ENCODE measurements around the gene GRIK3.
"Not testable (repeated sequence)": the region's sequence is repeated elsewhere in the genome, so short reads cannot be mapped to it uniquely, and the experiment has no call there.

The GRIK3 gene

DNA sequence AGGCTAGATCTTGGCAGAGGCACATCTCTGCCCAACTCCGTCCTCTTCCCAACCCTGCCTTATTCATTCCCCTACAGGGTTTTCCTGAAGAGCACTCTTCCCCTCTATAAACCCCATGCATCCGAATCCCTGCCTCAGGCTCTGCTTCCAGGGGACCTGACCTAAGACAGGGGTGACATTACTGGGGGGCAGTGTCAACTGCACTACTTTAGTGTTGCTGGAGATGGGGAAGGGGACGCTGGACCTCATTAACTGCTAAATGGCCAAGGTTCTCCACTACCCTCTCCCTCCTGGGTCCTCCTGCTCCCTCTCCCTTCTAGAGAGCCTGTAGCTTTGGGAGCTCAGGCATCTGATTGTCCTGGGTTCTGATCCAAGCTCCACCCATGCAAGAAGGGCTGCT is 126.2 kb downstream of the GRIK3 start:
- H3K4me3 ChIP-seq (ENCODE audit: low read depth, low read length), result no peak overlapping the region
- TF ChIP-seq, protein P1, sequence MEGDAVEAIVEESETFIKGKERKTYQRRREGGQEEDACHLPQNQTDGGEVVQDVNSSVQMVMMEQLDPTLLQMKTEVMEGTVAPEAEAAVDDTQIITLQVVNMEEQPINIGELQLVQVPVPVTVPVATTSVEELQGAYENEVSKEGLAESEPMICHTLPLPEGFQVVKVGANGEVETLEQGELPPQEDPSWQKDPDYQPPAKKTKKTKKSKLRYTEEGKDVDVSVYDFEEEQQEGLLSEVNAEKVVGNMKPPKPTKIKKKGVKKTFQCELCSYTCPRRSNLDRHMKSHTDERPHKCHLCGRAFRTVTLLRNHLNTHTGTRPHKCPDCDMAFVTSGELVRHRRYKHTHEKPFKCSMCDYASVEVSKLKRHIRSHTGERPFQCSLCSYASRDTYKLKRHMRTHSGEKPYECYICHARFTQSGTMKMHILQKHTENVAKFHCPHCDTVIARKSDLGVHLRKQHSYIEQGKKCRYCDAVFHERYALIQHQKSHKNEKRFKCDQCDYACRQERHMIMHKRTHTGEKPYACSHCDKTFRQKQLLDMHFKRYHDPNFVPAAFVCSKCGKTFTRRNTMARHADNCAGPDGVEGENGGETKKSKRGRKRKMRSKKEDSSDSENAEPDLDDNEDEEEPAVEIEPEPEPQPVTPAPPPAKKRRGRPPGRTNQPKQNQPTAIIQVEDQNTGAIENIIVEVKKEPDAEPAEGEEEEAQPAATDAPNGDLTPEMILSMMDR (IDR thresholded peaks at IDR 0.05; ENCODE audit: low read depth, low read length), result no peak
- H3K9me3 ChIP-seq, result no peaks in the 10 kb centered on the region
- no peaks in the 10 kb centered on the region for H3K4me1 ChIP-seq
- H3K36me3 ChIP-seq, result no peaks in the 10 kb centered on the region
- H3K27me3 ChIP-seq, result no peaks in the 10 kb centered on the region
- no peak for DNase-seq

DNA sequence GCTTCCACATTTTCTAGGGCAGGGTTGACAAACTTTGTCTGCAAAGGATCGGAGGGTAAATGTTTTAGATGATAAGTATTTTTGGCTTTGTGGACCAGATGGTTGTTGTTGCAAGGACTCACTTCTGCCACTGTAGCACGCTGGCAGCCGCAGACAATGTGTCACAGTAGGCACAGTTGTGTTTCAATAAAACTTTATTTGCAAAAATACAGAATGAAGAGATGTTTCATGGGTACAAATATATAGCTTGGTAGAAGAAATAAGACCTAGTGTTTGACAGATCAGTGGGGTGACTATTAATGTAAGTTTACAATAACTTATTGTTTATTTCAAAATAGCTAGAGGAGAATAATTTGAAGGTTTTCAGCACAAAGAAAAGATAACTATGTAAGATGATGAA is 127.8 kb downstream of the GRIK3 start:
- no peak for DNase-seq
- no peaks in the 10 kb centered on the region for H3K4me1 ChIP-seq
- H3K9me3 ChIP-seq, result no peaks in the 10 kb centered on the region
- no peaks in the 10 kb centered on the region for H3K36me3 ChIP-seq
- H3K4me3 ChIP-seq (ENCODE audit: low read depth, low read length), result no peak overlapping the region
- TF ChIP-seq, protein P1 (IDR thresholded peaks at IDR 0.05; ENCODE audit: low read depth, low read length), result no peak
- H3K27me3 ChIP-seq, result no peaks in the 10 kb centered on the region

DNA sequence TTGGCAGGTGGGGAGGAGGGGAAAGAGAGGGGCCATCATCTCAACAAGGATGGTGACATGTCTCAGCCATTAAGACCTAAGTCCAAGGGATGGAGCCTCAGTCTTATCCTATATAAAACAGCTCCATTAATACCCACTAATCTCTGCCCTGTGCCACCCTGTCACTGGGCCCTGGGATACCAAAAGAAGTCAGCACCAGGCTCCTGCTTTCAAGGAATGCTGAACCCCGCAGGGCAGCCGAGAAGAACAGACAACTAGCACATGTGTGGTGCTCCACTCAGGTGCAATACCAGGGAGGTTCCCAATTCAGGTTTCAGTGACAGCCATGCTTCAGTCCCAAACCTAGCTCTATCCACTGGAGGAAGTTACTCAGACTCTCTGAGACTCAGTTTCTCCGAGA is 128.4 kb downstream of the GRIK3 start:
- Histone ChIP-seq H3K27me3 (no peaks in the 10 kb centered on the region), H3K36me3 (no peaks in the 10 kb centered on the region), H3K4me3 (ENCODE audit: low read depth, low read length) (no peak overlapping the region), H3K4me1 (no peaks in the 10 kb centered on the region), H3K9me3 (no peaks in the 10 kb centered on the region)
- DNase-seq, result no peak
- TF ChIP-seq, protein P1 (IDR thresholded peaks at IDR 0.05; ENCODE audit: low read depth, low read length), result no peak

DNA sequence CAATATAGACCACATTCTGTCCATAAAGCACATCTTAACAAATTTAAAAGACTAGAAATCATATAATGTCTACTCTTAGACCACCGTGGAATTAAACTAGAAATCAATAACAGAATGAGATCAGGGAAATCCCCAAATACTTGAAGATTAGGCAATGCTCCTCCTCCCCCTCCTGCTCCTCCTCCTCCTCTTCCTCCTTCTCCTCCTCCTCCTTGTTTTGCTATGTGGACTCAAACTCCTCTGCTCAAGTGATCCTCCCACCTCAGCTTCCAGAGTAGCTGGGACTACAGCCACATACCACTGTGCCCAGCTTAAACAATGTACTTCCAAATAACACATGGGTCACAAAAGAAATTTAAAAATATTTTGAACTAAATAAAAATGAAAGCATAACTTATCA is 134.2 kb downstream of the GRIK3 start:
- no peaks in the 10 kb centered on the region for H3K27me3 ChIP-seq
- H3K4me3 ChIP-seq (ENCODE audit: low read depth, low read length), result no peak overlapping the region
- H3K36me3 ChIP-seq, result no peaks in the 10 kb centered on the region
- no peak for DNase-seq
- no peaks in the 10 kb centered on the region for H3K4me1 ChIP-seq
- TF ChIP-seq, protein P1 (IDR thresholded peaks at IDR 0.05; ENCODE audit: low read depth, low read length), result no peak
- H3K9me3 ChIP-seq, result no peaks in the 10 kb centered on the region

DNA sequence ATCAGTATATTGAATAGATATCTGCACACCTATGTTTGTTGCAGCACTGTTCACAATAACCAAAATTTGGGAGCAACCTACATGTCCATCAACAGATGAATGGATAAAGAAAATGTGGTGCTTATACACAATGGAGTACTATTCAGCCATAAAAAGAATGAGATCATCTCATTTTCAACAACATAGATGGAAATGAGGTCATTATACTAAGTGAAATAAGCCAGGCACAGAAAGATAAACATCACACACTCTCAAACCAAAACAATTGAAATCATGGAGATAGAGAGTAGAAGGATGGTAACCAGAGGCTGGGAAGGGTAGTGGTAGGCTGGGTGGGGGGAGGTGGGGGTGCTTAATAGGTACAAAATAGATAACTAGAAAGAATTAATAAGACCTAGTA is 136.5 kb downstream of the GRIK3 start:
- not testable (repeated sequence) for H3K36me3 ChIP-seq; H3K4me3 ChIP-seq (ENCODE audit: low read depth, low read length); H3K27me3 ChIP-seq; DNase-seq; H3K4me1 ChIP-seq; H3K9me3 ChIP-seq

DNA sequence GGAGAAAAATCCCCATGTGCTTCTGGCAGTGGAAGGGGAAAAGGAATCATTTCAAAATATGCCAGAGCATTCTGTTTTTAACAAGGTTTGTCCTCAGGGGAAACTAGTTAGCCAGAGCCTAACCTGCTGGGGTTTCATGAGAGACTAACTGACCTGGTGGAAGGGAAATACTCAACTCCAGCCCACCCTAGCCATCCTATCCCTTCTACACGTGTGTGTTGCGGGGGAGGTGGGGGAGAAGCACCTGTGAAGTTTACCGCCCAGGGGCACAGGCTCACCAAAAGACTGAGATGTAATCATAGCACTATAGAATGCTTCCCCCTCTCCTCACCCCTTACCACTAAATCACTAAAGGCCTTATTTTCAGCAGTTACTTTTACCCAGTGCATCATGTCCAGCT is 139.5 kb downstream of the GRIK3 start:
- TF ChIP-seq, protein P1 (IDR thresholded peaks at IDR 0.05; ENCODE audit: low read depth, low read length), result no peak
- H3K9me3 ChIP-seq, result no peaks in the 10 kb centered on the region
- DNase-seq, result no peak
- H3K36me3 ChIP-seq, result no peaks in the 10 kb centered on the region
- no peaks in the 10 kb centered on the region for H3K27me3 ChIP-seq
- no peaks in the 10 kb centered on the region for H3K4me1 ChIP-seq
- H3K4me3 ChIP-seq (ENCODE audit: low read depth, low read length), result no peak overlapping the region

DNA sequence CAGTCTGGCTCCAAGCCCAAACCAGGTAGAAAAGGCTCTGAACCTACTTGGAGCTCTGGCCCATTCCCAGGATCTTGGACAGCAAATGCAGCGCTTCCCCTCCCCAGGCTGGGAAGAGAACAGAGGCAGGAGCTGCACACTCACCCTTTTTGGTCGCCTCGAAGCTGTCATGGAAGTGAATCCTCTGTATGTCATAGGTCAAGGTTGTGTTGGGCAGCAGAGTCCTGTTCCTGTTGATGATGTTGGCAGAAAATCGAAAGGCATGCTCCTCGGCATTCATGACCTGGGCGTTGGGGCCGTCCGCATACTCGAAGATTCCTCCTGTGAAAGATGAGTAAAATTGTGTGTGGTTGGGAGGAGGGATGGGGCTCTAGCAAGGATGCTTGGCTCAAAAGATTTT is 143.5 kb downstream of the GRIK3 start:
- Histone ChIP-seq H3K4me3 (ENCODE audit: low read depth, low read length) (no peak overlapping the region), H3K9me3 (no peaks in the 10 kb centered on the region), H3K4me1 (peaks cover 2% of the 10 kb centered on the region; the same call in 1 of the 2 replicates), H3K27me3 (no peaks in the 10 kb centered on the region), H3K36me3 (no peaks in the 10 kb centered on the region)
- TF ChIP-seq, protein P1 (IDR thresholded peaks at IDR 0.05; ENCODE audit: low read depth, low read length), result no peak
- no peak for DNase-seq
